HG03439 (cell line): ENCODE results near the gene MARF1.
"Not testable (repeated sequence)": the region's sequence is repeated elsewhere in the genome, so short reads cannot be mapped to it uniquely, and the experiment has no call there.

Source experiments
- ATAC-seq: cut with Tn5 transposase; IDR thresholded peaks from one replicate; pipeline ENCODE4 v1.9.1; 2021; ENCODE audit warnings: mild to moderate bottlenecking, moderate library complexity; ENCODE audit not compliant: unreplicated experiment

The MARF1 gene

DNA sequence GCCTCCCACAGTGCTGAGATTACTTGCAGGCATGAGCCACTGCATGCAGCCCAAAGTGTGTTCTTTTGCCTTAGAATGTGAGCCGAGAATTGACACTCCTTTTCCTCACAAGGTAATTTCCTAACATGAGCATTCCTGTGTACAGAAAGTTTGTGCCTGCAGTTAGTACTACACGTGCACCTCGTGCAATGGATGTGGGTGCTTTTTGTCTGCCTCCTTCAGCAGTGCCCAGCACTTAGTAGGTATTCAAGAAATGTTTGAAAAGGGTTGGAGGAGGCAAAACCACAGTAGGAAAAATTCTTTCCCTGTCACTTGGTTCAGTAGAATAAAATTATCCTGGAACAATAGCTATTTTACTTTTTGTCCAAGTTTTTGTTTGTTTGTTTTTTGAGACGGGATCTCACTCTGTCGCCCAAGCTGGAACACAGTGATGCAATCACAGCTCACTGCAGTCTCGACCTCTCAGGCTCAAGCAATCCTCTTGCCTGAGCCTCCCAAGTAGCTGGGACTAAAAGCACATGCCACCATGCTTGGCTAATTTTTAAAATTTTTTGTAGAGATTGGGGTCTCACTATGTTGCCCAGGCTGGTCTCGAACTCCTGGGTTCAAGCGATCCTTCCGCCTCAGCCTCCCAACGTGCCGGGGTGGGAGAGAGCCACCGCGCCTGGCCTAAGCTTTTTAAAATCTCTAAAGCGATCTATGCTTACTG is 9.5 kb upstream of the MARF1 start:
- no peak for ATAC-seq

DNA sequence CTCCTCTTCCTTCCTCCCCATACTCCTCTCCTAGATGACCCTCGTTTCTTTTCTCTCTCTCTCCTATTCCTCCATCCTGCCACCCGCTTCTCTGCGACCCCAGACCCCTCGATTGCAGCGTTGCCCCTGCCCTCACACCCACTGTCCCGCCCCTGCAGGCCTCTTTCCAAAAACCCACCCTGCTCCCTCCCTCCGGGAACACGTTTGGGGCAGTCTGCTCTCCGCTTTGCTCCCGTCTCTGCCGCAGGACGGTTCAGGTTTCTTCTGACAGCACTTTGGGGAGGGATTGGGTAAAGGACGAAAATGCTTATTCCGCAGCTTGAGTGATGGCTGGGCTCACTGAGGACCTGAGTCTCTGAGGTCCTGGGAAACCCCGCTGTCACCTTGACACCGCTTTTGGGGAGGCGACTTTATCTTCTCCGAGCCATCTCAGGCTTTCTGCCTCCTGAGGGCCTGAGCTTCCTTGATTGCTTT is 7.8 kb upstream of the MARF1 start:
- peak; percentile 14 for ATAC-seq

DNA sequence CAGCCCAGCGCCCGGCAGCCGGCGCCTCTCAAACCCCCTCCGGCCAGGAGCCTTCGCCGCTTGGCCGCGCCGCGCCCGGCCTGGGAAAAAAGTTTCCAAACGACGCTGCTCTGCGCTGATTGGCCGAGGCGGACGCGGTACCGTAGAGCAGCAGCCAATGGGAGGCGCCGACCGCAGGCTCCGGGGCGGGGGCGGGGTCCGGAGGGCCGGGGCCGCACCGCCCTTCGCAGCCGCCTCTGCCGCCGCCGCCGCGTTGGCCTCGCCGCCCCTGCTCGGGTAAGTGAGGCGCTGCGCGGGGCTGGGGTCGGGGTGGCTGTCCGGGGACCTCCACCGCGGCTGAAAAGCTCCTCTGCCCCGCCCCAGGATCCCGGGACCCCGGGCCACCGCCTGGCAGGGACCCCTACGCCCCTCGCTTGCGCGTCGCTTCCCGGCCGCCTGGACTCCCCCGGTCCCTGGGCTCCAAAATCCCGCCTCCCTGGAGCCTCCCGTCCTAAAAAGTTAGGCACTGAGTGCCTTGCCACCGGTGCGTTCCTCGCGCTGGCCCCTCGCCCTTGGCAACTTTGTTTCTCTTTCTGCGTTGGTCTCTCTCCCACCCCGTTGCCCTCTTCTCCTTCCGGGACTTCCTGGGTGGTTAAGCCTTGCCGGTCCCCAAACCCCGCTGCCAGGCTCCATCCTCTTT is 7.2 kb upstream of the MARF1 start, which contains the start of gene NDE1:
Gene NDE1 (plus strand): TSS at position 227 of the 679 bp plus-strand sequence. CDS start 14,534 bp downstream, outside the sequence.
- ATAC-seq = peak; percentile 76

DNA sequence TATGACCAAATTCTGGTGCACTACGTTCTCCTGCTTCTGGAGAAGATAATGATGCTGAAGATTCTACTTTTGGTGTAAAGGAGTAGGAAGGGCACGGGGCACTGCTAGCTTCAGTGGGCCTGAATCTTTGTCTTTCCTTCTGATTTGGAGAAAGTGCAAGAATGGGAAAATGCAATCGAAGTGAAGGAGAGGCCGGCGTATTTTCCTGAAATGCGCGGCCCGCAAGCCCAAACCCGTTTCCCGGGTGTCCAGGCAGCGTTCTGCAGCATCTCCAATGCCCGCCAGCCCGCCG is 6.7 kb upstream of the MARF1 start:
- no peak for ATAC-seq

DNA sequence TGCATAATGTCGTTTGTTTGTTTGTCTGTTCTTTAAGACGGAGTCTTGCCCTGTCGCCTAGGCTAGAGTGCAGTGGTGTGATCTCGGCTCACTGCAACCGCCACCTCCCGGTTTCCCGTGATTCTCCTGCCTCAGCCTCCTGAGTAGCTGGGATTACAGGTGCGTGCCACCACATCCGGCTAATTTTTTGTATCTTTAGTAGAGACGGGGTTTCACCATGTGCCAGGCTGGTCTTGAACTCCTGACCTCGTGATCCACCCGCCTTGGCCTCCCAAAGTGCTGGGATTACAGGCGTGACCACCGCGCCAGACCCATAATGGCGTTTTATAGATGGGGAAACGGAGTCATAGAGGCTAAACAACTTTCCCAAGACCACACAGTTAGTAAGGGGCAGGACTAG is 6.4 kb upstream of the MARF1 start:
- ATAC-seq = not testable (repeated sequence)

DNA sequence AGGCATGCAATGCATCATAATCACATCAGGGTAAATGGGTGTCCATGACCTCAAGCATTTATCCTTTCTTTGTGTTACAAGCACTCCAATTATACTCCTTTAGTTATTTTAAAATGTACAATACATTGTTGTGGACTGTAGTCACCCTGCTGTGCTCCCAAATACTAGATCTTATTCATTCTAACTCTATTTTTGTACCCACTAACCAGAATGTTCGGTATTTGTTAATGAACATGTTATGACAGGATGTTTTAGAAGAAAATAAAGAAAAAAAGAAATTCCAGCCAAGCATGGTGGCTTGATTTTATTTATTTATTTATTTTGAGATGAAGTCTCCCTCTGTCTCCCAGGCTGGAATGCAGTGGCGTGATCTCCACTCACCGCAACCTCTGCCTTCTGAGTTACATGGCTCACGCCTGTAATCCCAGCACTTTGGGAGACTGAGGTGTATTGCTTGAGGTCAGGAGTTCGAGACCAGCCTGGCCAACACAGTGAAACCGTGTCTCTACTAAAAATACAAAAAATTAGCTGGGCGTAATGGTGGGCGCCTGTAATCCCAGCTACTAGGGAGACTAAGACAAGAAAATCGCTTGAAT is 5.3 kb upstream of the MARF1 start:
- no peak for ATAC-seq

DNA sequence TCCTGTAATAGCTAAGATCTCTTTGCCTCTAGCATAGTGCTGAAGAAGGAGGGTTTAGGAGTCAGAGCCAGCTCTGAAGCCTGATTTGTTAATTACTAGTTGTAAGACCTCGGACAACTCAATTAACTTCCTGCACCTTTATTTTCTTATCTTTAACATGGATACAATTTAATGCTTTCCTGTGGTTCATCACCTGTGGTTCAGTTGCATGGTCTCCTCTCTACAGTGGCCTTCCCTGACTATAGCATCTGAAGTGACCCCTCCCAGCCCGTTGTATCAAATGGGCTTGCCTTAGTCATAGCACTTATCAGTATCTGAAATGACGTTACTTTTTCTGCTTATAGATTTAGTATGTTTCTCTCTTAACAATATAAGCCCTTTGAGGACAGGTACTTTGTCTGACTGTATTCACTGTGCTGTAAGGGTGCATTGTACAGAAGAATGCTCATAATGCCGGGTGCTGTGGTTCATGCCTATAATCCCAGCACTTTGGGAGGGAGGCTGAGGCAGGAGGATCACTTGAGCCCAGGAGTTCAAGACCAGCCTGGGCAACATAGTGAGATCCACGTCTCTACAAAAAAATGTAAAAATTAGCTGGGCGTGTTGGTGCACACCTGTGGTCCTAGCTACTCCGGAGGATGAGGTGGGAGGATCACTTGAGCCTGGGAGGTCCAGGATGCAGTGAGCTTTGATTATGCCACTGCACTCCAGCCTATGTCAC is 4.5 kb upstream of the MARF1 start:
- ATAC-seq = no peak

DNA sequence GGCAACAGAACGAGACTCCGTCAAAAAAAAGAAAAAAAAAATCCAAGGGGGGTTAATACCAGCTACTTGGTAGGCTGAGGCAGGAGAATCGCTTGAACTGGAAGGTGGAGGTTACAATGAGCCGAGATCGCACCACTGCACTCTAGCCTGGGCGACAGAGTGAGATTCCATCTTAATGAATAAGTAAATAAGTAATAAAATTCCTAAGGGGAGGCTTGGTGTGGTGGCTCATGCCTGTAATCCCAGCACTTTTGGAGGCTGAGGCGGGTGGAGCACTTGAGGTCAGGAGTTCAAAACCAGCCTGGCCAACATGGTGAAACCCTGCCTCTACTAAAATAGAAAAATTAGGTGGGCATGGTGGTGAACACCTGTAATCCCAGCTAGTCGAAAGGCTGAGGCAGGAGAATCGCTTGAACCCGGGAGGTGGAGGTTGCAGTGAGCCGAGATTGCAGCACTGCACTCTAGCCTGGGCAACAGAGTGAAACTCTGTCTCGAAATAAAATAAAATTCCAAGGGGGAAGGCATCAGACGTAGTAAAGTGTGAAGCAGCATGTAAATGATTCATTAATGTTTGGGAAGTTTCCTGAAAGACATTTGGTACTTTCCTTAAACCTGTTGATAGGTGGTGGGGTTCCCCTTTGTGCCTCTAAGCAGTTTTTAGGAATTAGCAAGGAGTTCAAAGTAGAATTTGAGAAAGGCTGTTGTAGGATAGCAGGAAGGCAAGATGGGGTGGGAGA is 3.8 kb upstream of the MARF1 start:
- ATAC-seq = not testable (repeated sequence)

DNA sequence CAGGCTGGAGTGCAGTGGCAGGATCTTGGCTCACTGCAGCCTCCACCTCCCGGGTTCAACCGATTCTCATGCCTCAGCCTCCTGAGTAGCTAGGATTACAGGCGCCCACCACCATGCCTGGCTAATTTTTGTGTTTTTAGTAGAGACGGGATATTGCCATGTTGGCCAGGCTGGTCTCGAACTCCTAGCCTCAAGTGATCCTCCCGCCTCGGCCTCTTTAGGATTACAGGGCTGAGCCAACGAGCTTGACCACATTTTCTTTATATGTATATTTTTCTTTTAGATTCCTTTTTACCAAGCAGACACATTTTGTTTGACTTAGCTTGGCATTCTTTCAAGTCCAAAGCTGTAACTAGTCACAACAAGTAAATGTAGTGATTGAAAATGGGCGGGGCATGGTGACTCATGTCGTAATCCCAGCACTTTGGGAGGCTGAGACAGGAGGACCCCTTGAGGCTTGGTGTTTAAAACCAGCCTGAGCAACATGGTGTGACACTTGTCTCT is 2.1 kb upstream of the MARF1 start:
- not testable (repeated sequence) for ATAC-seq

DNA sequence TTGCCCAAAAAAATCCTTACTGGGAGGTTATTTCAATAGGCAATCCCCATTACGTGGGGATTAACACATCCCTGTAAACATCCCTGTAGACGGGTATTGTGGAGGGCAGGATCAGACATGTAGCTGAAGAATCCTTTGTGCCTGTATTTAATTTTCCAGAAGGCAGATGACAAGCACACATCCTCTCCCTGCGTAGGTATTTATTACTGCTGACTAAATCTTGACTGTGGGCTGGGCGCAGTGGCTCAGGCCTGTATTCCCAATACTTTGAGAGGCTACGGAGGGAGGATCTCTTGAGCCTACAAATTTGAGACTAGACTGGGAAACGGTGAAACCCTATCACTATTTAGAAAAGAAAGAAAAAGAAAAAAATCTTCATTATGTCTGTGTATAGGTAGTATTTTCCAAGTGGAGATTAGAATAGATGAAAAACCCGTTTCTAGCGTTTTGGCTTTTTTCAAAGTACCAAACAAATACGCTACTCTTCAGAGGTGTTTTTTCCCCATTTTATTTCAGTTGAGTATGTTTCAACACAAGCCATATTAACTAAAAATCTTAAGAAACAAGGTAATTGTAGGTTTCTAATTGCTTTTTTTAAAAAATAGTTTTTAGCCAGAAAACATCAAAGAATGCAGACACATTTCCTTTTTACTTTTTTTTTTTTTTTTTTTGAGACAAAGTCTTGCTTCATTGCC is 1.5 kb upstream of the MARF1 start:
- ATAC-seq = no peak

DNA sequence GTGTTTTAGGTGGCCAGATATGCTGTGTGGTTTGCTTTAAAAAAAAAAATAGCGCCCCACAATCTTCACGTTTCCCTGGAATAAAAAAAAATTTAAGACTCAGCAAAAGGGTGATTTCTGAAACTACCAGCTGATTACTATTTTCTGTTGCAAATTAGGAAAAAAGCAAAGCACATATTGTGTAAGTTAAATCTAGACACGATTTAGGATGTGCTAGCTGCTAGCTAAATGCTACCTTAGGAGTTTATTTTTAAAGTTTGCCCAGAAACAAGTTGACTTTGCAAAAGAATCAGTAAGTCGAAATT is 944 bp upstream of the MARF1 start:
- no peak for ATAC-seq

DNA sequence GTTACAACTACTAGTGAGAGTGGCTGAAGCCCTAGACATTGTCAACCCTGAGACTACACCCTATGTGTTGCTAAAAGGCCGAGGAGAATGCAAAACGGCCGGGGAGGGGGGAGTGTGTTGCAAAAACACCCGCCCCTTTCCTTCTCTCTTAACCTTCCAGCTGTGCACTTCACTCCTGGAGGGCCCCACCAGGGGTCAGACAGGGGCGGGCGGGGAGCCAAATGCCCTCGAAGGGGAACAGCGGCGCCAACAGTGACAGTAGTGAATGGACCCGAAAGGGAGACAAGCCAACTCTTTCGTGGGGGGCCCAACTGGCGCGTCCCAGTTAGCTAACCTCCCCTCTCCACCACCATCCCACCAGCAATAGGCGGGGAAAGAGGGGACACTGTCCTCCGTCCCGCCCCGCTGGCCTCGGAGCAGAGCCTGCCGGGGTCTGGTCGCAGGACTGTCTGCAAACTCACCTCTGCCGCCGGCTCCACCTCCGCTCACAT is 352 bp downstream of the MARF1 start:
- peak; percentile 49 for ATAC-seq

DNA sequence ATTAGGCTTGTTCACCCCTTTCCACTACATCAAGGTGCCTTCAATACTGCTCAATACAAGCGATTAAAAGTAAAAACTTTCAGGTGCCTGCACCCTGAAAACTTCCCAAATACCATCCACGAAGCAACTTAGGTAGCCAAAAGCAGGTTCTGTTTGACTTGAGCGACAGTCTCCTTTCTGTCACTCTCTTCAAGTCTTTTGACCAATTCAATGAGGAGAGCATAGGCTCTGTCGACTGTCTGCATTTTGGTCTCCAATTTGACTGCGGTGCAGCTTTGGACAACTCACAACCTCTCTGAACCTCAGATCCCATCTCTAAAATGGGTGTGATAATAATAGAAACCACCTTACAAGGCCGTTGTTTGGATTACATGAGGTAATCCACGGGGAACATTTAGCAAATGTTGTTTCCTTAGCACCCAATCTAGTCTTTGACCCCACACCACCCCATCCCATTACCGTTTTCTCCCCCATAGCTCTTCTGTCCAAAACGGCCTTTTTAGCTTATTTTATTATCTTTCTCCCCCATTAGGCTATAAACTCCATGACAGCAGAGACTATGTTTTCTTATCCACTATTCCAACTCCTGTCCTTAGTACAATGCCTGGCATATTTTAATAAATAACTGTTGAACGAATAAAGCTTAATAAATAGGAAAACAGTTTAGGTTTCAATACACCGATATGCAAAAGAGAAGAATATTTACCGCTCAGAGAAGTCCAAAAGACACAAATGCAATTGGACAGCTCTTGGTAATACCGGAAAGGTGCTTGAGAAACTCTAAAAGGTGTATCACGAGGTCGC is 999 bp downstream of the MARF1 start:
- no peak for ATAC-seq

DNA sequence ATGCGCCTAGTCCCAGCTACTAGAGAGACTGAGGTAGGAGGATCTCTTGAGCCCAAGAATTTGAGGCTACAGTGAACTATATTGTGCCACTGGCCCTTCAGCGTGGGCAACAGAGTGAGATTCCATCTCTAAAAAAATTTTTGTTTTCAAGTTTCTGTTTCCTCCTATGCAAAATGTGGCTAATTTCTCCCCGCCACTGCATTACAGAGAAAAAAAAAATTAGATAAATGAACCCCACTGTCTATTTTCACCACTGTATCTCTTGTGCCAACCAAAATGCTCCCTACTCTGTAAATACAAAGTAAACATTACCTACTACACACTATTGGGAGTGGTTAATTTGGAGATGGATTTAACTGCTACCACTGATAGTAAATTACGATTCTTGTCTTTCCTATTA is 2.0 kb downstream of the MARF1 start:
- no peak for ATAC-seq

DNA sequence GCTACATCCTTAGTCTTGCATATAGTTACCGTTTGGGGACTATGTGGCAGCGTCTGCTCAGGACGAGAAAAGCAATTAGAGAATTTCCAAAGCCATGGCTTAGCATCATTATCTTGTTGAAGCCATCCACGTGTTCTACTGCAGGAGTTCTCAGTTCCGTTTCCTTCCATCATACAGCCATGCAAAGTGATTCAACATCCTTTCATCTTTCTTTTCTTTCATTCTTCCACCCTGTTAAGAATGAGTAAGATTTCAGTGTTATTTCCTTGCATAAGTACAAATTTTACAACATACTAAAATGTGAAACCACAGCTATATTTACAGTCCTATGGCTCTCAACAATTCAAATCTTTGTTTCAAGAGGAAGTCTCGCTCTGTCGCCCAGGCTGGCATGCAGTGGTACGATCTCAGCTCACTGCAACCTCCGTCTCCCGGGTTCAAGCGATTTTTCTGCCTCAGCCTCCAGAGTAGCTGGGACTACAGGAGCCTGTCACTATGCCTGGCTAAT is 3.8 kb downstream of the MARF1 start:
- no peak for ATAC-seq

DNA sequence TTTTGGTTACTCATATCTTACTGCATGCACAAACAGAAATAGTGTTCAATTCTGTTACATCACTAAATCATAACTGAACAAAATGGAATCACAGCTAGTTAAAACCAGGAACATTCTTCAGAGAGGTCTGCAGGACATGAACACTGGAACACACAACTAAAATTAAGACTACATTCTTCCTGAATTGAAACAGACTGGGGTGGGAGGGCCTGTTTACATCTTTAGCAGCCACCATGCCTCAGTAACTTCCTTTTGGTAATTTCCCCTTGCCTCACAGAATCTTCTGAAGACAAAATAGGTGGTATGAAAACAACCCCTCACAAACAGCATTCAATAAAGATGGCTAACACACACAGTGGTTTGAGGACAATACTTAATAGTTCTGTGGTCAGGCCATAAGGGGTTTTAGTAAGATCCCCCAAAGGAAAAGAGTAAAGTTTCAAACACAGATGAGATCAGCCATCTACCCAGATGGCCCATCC is 6.5 kb downstream of the MARF1 start:
- ATAC-seq = no peak

DNA sequence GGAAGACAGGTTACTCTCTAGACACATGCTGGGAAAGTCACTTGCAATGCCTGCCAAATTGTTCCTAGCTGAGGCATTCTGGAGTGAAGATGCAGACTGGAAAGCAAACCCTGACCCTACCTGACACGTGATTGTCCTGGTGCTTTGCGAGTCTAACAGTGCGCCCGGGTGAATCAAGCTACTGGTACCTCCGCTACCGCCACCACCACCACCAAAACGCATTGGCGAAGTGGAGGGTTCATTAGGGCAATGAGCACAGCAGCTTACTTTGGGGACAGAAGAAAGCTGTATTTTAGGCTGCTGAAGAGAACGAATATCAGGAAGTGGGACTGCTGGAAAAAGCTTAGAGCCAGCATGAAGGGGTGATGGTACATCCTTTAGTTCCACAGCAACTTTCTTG is 7.0 kb downstream of the MARF1 start:
- no peak for ATAC-seq

DNA sequence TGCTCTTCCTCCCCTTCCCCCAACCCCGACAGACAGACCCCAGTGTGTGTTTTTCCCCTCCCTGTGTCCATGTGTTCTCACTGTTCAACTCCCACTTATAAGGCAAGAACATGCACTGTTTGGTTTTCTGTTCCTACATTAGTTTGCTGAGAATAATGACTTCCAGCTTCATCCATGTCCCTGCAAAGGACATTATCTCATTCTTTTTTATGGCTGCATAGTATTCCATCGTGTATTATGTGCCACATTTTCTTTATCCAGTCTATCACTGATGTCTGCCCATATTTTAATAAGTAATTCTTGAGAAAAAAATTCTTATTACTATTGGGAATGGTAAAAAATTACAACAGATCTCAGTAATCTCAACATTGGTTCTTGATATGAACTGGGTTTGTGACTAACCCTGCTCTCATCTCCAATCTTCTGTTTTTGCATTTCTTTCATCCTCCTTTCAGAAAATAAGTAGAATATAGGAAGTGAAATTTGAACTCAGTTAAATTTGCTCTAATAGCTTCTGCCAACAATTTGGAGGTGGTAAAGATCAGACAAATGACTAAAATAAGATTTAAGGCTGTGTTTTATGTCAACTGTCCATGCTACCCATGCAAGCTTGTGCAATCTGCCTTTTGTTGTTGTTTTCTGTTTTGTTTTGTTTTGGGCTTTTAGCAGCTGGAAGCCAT is 11.1 kb downstream of the MARF1 start:
- no peak for ATAC-seq
